Choroid plexus epithelial cell (primary cell): ENCODE measurements around the gene NUP58.
A peak's percentile ranks its signal among the peaks of the same experiment; 100 is the strongest.

Experiments
- DNase-seq: peaks from one replicate; pipeline ENCODE4 v3.0.0-alpha.2; 2010; ENCODE audit warnings: low read depth
- H3K4me3 ChIP-seq: 2 replicates; pipeline ENCODE4 v1.5.1; 2011; ENCODE audit warnings: low read depth, mild to moderate bottlenecking, control low read depth, low read length, moderate library complexity
- CTCF ChIP-seq: conservative IDR thresholded peaks from 2 replicates; pipeline ENCODE4 v1.5.1; 2011; ENCODE audit warnings: low read depth, mild to moderate bottlenecking, control low read depth, inconsistent platforms, low read length, moderate library complexity

Gene NUP58

GRCh38 chr13:25329706-25330105 is 28.3 kb downstream of the NUP58 start:
- peak; percentile 46 for DNase-seq
- H3K4me3 ChIP-seq: no peak overlapping the region
- TF ChIP-seq CTCF: no peak

- TF ChIP-seq CTCF: no peak
- H3K4me3 ChIP-seq: no peak overlapping the region
- peak; percentile 76 for DNase-seq
Measured at GRCh38 chr13:25330541-25330940, 29.1 kb downstream of the NUP58 start.

- no peak for DNase-seq
- H3K4me3 ChIP-seq: no peak overlapping the region
- no peak for TF ChIP-seq CTCF
Measured at GRCh38 chr13:25335856-25336255, 34.4 kb downstream of the NUP58 start.

- DNase-seq: no peak
- no peak for TF ChIP-seq CTCF
- no peak overlapping the region for H3K4me3 ChIP-seq
Measured at GRCh38 chr13:25345576-25345975, 44.2 kb downstream of the NUP58 start.

- TF ChIP-seq CTCF: no peak
- no peak overlapping the region for H3K4me3 ChIP-seq
Measured at GRCh38 chr13:25347151-25347550, 45.7 kb downstream of the NUP58 start.

GRCh38 chr13:25351404-25351803 is 50.0 kb downstream of the NUP58 start:
- no peak for TF ChIP-seq CTCF
- DNase-seq: no peak
- H3K4me3 ChIP-seq: no peak overlapping the region

More at GRCh38 chr13:25347151-25347550, 45.7 kb downstream of the NUP58 start:
- DNase-seq: no peak

- no peak overlapping the region for H3K4me3 ChIP-seq
- no peak for DNase-seq
- TF ChIP-seq CTCF: no peak
Measured at GRCh38 chr13:25352230-25352629, 50.8 kb downstream of the NUP58 start.
